DND-41 (cell line): ENCODE data around the gene SLC13A3.

ENCODE experiments used
- ATAC-seq: fragments of 200-7000 bp; cut with Tn5 transposase; 3 replicates; pipeline ENCODE4 v1.9.1; 2021; ENCODE audit warnings: low read depth; ENCODE audit not compliant: insufficient read depth
- DNase-seq: peaks from one replicate; pipeline ENCODE4 v3.0.0-alpha.2; 2020
- H2AFZ ChIP-seq: 2 replicates; pipeline ENCODE4 v1.6.0; 2012; ENCODE audit warnings: low read depth, low read length
- H3K27ac ChIP-seq: 2 replicates; pipeline ENCODE4 v1.5.1; 2012; ENCODE audit warnings: low read length, inconsistent platforms
- H3K27me3 ChIP-seq: fragments of 200-600 bp; sonication (generic); 2 replicates; pipeline ENCODE4 v1.6.0; 2012; ENCODE audit warnings: low read length, mild to moderate bottlenecking, inconsistent platforms; ENCODE audit not compliant: insufficient read depth, poor library complexity
- H3K36me3 ChIP-seq: 2 replicates; pipeline ENCODE4 v1.5.1; 2012; ENCODE audit warnings: low read length, inconsistent platforms; ENCODE audit not compliant: insufficient read depth
- H3K4me1 ChIP-seq: 2 replicates; pipeline ENCODE4 v1.5.1; 2012; ENCODE audit warnings: mild to moderate bottlenecking, low read length; ENCODE audit not compliant: insufficient read depth
- H3K4me2 ChIP-seq: 2 replicates; pipeline ENCODE4 v1.6.0; 2012; ENCODE audit warnings: mild to moderate bottlenecking, moderate library complexity, low read length, inconsistent platforms; ENCODE audit not compliant: insufficient read depth
- H3K4me3 ChIP-seq, 2 experiments: fragments of 200-600 bp in 1 of 2; shearing (Covaris generic) in 1 of 2; 2 replicates each; pipeline ENCODE4 v1.5.1; 2012 to 2016; ENCODE audit warnings: inconsistent platforms in 2 of 2, low read length in 2 of 2, mild to moderate bottlenecking in 2 of 2, low read depth in 1 of 2, moderate library complexity in 1 of 2
- H3K79me2 ChIP-seq: 2 replicates; pipeline ENCODE4 v1.6.0; 2012; ENCODE audit warnings: low read length, inconsistent platforms; ENCODE audit not compliant: insufficient read depth
- H3K9ac ChIP-seq: 2 replicates; pipeline ENCODE4 v1.6.0; 2012; ENCODE audit warnings: low read depth, mild to moderate bottlenecking, inconsistent platforms, low read length, moderate library complexity
- H3K9me3 ChIP-seq: 2 replicates; pipeline ENCODE4 v1.5.1; 2012; ENCODE audit warnings: low read length, moderate library complexity, mild to moderate bottlenecking, inconsistent platforms; ENCODE audit not compliant: insufficient read depth, severe bottlenecking
- H4K20me1 ChIP-seq: 2 replicates; pipeline ENCODE4 v1.6.0; 2012; ENCODE audit warnings: low read length; ENCODE audit not compliant: insufficient read depth
- EZH2 ChIP-seq: IDR thresholded peaks from 3 replicates; pipeline ENCODE4 v1.6.1; 2012; ENCODE audit warnings: borderline replicate concordance, low read depth, mild to moderate bottlenecking, moderate library complexity, low read length, inconsistent platforms; ENCODE audit not compliant: severe bottlenecking
- TF ChIP-seq, protein P1 (sequence below): IDR thresholded peaks from 2 replicates; pipeline ENCODE4 v1.5.1; 2012; ENCODE audit warnings: borderline replicate concordance, low read length, moderate library complexity, mild to moderate bottlenecking; ENCODE audit not compliant: poor library complexity, severe bottlenecking; ENCODE audit errors: extremely low read depth

SLC13A3 gene, protein sequence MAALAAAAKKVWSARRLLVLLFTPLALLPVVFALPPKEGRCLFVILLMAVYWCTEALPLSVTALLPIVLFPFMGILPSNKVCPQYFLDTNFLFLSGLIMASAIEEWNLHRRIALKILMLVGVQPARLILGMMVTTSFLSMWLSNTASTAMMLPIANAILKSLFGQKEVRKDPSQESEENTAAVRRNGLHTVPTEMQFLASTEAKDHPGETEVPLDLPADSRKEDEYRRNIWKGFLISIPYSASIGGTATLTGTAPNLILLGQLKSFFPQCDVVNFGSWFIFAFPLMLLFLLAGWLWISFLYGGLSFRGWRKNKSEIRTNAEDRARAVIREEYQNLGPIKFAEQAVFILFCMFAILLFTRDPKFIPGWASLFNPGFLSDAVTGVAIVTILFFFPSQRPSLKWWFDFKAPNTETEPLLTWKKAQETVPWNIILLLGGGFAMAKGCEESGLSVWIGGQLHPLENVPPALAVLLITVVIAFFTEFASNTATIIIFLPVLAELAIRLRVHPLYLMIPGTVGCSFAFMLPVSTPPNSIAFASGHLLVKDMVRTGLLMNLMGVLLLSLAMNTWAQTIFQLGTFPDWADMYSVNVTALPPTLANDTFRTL

DNA sequence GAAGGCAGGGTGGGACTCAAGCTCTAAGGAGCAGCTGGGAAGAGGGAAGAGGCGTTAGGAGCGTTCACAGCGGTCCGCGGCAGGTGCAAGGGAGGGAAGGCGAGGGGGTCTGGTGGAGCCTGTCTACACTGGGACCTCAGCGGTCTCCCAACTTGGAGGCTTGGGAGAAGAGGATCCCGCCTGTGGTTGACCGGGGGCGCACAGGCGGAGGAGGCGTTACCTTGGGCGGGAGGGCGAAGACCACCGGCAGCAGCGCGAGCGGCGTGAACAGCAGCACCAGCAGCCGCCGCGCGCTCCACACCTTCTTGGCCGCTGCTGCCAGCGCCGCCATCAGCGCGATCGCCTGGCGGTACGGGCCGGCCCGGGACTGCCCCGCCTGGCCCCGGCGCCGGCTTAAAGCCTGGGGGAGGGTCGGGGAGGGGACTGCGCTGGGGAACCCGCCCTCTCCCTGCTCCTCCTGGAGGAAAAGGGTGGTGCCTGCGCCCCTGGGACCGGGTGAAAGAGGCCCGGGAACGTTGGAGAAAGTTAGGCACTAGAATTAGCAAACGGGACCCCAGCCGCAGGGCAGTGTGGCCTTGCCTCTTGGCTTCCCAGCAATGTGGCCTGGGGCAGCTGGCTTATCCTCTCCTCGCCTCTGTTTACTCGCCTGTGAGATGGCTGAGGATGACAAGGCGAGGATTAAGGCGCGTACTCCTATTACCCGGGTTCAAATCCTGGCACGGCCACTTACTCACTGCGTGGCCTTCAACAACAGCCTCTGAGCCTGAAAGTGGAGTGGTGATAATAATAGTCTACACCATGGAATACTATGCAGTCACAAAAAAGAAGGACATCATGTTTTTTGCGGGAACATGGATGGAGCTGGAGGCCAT is at the start of gene SLC13A3:
Gene SLC13A3, minus strand, starts transcription at position 369 of the 872 bp plus-strand sequence. Its CDS starts 38 bp downstream, at position 331.
- no peaks in the 10 kb centered on the region for H3K36me3 ChIP-seq
- H3K4me3 ChIP-seq, result no peak within 1 kb of the TSS
- H3K4me1 ChIP-seq, result no peaks in the 10 kb centered on the region
- no peaks in the 10 kb centered on the region for H3K27me3 ChIP-seq
- DNase-seq (no peak), ATAC-seq (no peak)
- no peaks in the 10 kb centered on the region for H3K79me2 ChIP-seq
- H3K9me3 ChIP-seq, result no peaks in the 10 kb centered on the region
- no peak within 1 kb of the TSS for H3K9ac ChIP-seq
- no peak within 1 kb of the TSS for H2AFZ ChIP-seq
- H3K4me2 ChIP-seq, result no peak within 1 kb of the TSS
- H4K20me1 ChIP-seq, result no peaks in the 10 kb centered on the region
- H3K27ac ChIP-seq, result no peak within 1 kb of the TSS
- no peak for TF ChIP-seq EZH2
- TF ChIP-seq, protein P1, sequence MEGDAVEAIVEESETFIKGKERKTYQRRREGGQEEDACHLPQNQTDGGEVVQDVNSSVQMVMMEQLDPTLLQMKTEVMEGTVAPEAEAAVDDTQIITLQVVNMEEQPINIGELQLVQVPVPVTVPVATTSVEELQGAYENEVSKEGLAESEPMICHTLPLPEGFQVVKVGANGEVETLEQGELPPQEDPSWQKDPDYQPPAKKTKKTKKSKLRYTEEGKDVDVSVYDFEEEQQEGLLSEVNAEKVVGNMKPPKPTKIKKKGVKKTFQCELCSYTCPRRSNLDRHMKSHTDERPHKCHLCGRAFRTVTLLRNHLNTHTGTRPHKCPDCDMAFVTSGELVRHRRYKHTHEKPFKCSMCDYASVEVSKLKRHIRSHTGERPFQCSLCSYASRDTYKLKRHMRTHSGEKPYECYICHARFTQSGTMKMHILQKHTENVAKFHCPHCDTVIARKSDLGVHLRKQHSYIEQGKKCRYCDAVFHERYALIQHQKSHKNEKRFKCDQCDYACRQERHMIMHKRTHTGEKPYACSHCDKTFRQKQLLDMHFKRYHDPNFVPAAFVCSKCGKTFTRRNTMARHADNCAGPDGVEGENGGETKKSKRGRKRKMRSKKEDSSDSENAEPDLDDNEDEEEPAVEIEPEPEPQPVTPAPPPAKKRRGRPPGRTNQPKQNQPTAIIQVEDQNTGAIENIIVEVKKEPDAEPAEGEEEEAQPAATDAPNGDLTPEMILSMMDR, result no peak

DNA sequence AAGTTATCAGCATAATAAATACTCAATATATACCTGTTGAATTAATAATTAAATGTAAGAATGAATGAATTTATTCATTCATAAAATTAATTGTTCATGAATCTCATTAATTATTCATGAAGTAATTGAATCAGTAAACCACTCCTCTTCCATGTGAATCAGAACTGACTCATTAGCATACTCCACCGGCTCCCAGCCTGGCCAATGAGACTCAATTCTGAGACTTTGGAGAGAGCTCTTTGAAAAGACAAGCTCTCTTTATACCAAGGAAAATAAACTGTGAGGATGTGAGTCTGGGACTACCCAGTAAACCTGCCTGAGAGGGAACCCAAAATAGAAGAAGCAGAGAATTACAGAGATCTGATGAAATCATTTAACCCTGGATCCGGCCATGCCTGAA is 49.8 kb upstream of the SLC13A3 start:
- Histone ChIP-seq H2AFZ (no peak overlapping the region), H3K36me3 (no peaks in the 10 kb centered on the region), H4K20me1 (no peaks in the 10 kb centered on the region), H3K4me3 (no peak overlapping the region), H3K27me3 (peaks cover 11% of the 10 kb centered on the region), H3K9me3 (peaks cover 2% of the 10 kb centered on the region), H3K4me2 (no peak overlapping the region), H3K27ac (no peak overlapping the region), H3K79me2 (no peaks in the 10 kb centered on the region), H3K9ac (no peak overlapping the region), H3K4me1 (no peaks in the 10 kb centered on the region)
- TF ChIP-seq, protein P1, result no peak
- no peak for TF ChIP-seq EZH2
- DNase-seq (no peak), ATAC-seq (no peak)

DNA sequence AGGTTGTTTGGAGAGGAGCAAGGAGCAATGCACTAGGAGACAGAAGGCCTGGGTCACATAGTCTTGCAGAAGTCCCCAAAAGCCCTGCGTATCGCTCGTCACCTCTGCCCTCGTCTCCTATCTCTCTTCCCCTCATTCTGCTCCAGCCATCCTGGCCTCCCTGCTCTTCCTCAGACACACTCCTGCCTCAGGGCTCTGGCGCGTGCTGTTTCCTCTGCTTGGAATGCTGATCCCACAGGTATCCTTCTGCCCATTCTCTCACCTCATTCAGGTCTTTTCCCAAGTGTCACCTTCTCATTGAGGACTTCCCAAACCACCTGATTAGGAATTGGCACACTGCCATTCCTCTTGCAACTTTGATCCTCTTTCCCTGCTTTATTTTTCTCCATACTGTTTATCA is 49.2 kb upstream of the SLC13A3 start:
- Histone ChIP-seq H3K27me3 (peaks cover 11% of the 10 kb centered on the region), H3K4me2 (no peak overlapping the region), H3K4me1 (no peaks in the 10 kb centered on the region), H4K20me1 (no peaks in the 10 kb centered on the region), H3K9me3 (peaks cover 2% of the 10 kb centered on the region), H3K9ac (no peak overlapping the region), H2AFZ (no peak overlapping the region), H3K4me3 (no peak overlapping the region), H3K27ac (no peak overlapping the region), H3K79me2 (no peaks in the 10 kb centered on the region), H3K36me3 (no peaks in the 10 kb centered on the region)
- ATAC-seq (no peak), DNase-seq (no peak)
- TF ChIP-seq, protein P1, result no peak
- no peak for TF ChIP-seq EZH2
